WTC11 (cell line): ENCODE measurements around the gene KDM4B. TPM values are rescaled to one million over a fixed set of nuclear protein-coding genes. Genes with fewer than 3 reads are reported as not detected.

Experiments
- ATAC-seq: fragments of 200-7000 bp; cut with Tn5 transposase; 2 replicates; pipeline ENCODE4 v1.10.0; 2021; ENCODE audit warnings: mild to moderate bottlenecking, moderate library complexity
- CTCF ChIA-PET: fragments of 300-600 bp; sonication (Branson Sonifier 250); formaldehyde crosslinking; loops from one replicate; lab custom pipeline; 2021; ENCODE audit warnings: antibody characterized with exemption; lab: Charles Lee
- POLR2A ChIA-PET: fragments of 350-600 bp; sonication (Branson Sonifier 250); formaldehyde crosslinking; loops from one replicate; lab custom pipeline; 2021; ENCODE audit warnings: antibody characterized with exemption; lab: Charles Lee
- DNase-seq: peaks from one replicate; pipeline ENCODE4 v3.0.0; 2021; ENCODE audit warnings: low spot score
- H3K27ac Mint-ChIP-seq: 2 replicates; pipeline ENCODE4 v1.8.0; 2021; ENCODE audit warnings: mixed read lengths
- H3K27me3 Mint-ChIP-seq: 2 replicates; pipeline ENCODE4 v1.8.0; 2021; ENCODE audit warnings: low read depth, mild to moderate bottlenecking, moderate library complexity, mixed read lengths
- H3K36me3 Mint-ChIP-seq: 2 replicates; pipeline ENCODE4 v1.8.0; 2021; ENCODE audit warnings: mixed read lengths
- H3K4me1 Mint-ChIP-seq: 2 replicates; pipeline ENCODE4 v1.8.0; 2022; ENCODE audit warnings: mixed read lengths
- H3K4me3 Mint-ChIP-seq: 2 replicates; pipeline ENCODE4 v1.8.0; 2021; ENCODE audit warnings: mild to moderate bottlenecking, moderate library complexity, mixed read lengths
- H3K9me3 Mint-ChIP-seq: 2 replicates; pipeline ENCODE4 v1.8.0; 2021; ENCODE audit warnings: mixed read lengths
- AR ChIP-seq: fragments of 250-450 bp; sonication (Bioruptor Pico); IDR thresholded peaks from 2 replicates; pipeline ENCODE4 v1.9.0; 2021; ENCODE audit warnings: mild to moderate bottlenecking
- ATF1 ChIP-seq: sonication (generic); formaldehyde crosslinking; IDR thresholded peaks from 2 replicates; pipeline ENCODE4 v1.8.1; 2023; ENCODE audit warnings: mild to moderate bottlenecking, moderate library complexity, missing genetic modification reagents
- ATF6 ChIP-seq: sonication (generic); formaldehyde crosslinking; IDR thresholded peaks from 2 replicates; pipeline ENCODE4 v1.8.1; 2023; ENCODE audit warnings: mild to moderate bottlenecking, missing genetic modification reagents
- CBFB ChIP-seq: sonication (generic); formaldehyde crosslinking; IDR thresholded peaks from 2 replicates; pipeline ENCODE4 v1.8.1; 2022; ENCODE audit warnings: mild to moderate bottlenecking, low read depth, missing genetic modification reagents
- ELF4 ChIP-seq: sonication (generic); formaldehyde crosslinking; IDR thresholded peaks from 2 replicates; pipeline ENCODE4 v1.8.1; 2022; ENCODE audit warnings: low read depth, mild to moderate bottlenecking, moderate library complexity, missing genetic modification reagents
- FOXP1 ChIP-seq: sonication (generic); formaldehyde crosslinking; IDR thresholded peaks from 2 replicates; pipeline ENCODE4 v1.8.0; 2022; ENCODE audit warnings: missing genetic modification reagents, mild to moderate bottlenecking, moderate library complexity, borderline replicate concordance
- HMGXB4 ChIP-seq: sonication (generic); formaldehyde crosslinking; IDR thresholded peaks from 2 replicates; pipeline ENCODE4 v1.8.1; 2023; ENCODE audit warnings: mild to moderate bottlenecking, moderate library complexity, missing genetic modification reagents
- MAX ChIP-seq: sonication (generic); formaldehyde crosslinking; IDR thresholded peaks from 2 replicates; pipeline ENCODE4 v1.8.0; 2022; ENCODE audit warnings: mild to moderate bottlenecking, missing genetic modification reagents
- MYBL2 ChIP-seq: sonication (generic); formaldehyde crosslinking; IDR thresholded peaks from 2 replicates; pipeline ENCODE4 v1.8.1; 2023; ENCODE audit warnings: mild to moderate bottlenecking, moderate library complexity, missing genetic modification reagents
- NFE2L1 ChIP-seq: sonication (generic); formaldehyde crosslinking; IDR thresholded peaks from 2 replicates; pipeline ENCODE4 v1.8.1; 2023; ENCODE audit warnings: missing genetic modification reagents
- NFYB ChIP-seq: sonication (generic); formaldehyde crosslinking; conservative IDR thresholded peaks from 2 replicates; pipeline ENCODE4 v1.8.0; 2022; ENCODE audit warnings: low read depth, missing genetic modification reagents
- NR2C2 ChIP-seq: sonication (generic); formaldehyde crosslinking; IDR thresholded peaks from 2 replicates; pipeline ENCODE4 v1.8.0; 2022; ENCODE audit warnings: mild to moderate bottlenecking, missing genetic modification reagents
- RORB ChIP-seq: fragments of 250-450 bp; sonication (Bioruptor Pico); IDR thresholded peaks from 2 replicates; pipeline ENCODE4 v1.9.0; 2021; ENCODE audit warnings: mild to moderate bottlenecking
- SMAD4 ChIP-seq: sonication (generic); formaldehyde crosslinking; IDR thresholded peaks from 2 replicates; pipeline ENCODE4 v1.8.0; 2022; ENCODE audit warnings: mild to moderate bottlenecking, missing genetic modification reagents
- TEAD1 ChIP-seq: sonication (generic); formaldehyde crosslinking; IDR thresholded peaks from 2 replicates; pipeline ENCODE4 v1.8.0; 2022; ENCODE audit warnings: mild to moderate bottlenecking, missing genetic modification reagents
- ZNF121 ChIP-seq: sonication (generic); formaldehyde crosslinking; IDR thresholded peaks from 2 replicates; pipeline ENCODE4 v1.8.0; 2023; ENCODE audit warnings: missing genetic modification reagents
- ZNF138 ChIP-seq: sonication (generic); formaldehyde crosslinking; conservative IDR thresholded peaks from 2 replicates; pipeline ENCODE4 v1.8.1; 2022; ENCODE audit warnings: mild to moderate bottlenecking, moderate library complexity, missing genetic modification reagents
- ZNF219 ChIP-seq: sonication (generic); formaldehyde crosslinking; IDR thresholded peaks from 2 replicates; pipeline ENCODE4 v1.8.0; 2023; ENCODE audit warnings: missing genetic modification reagents, mild to moderate bottlenecking, borderline replicate concordance
- ZNF317 ChIP-seq: sonication (generic); formaldehyde crosslinking; IDR thresholded peaks from 2 replicates; pipeline ENCODE4 v1.8.1; 2023; ENCODE audit warnings: low read depth, mild to moderate bottlenecking, moderate library complexity, missing genetic modification reagents, borderline replicate concordance
- total RNA-seq: library from RNA; stranded (reverse); gene quantifications from 3 replicates; pipeline ENCODE4 v1.2.3, GENCODE V29; 2021

The KDM4B gene
- total RNA-seq, 1 experiment from 2014 or later, result 43.2 TPM

- no peaks in the 10 kb centered on the region for H3K27me3 Mint-ChIP-seq
- DNase-seq, result no peak
- ChIA-PET CTCF (interaction anchor here (0.6 kb wide), 1 partner anchor 18 kb away, joined by 3 read pairs; no protein-coding TSS in a partner anchor), POLR2A (no interaction called here)
- no peak overlapping the region for H3K4me3 Mint-ChIP-seq
- 0 out of 2 replicates have a peak, but pooled peaks cover 2% of the 10 kb centered on the region for H3K4me1 Mint-ChIP-seq
- ATAC-seq, result no peak
- H3K36me3 Mint-ChIP-seq, result peaks cover 4% of the 10 kb centered on the region; the same call in 1 of the 2 replicates
- H3K27ac Mint-ChIP-seq, result peak overlapping the region; percentile 49; the same call in 1 of the 2 replicates
- H3K9me3 Mint-ChIP-seq, result no peaks in the 10 kb centered on the region
- TF ChIP-seq MAX (CRISPR knock-in tag), result no peak
- no peak for TF ChIP-seq ATF1
- TF ChIP-seq ZNF317, result no peak
- TF ChIP-seq ZNF138 (CRISPR knock-in tag), result no peak
- no peak for TF ChIP-seq CBFB (CRISPR knock-in tag)
- TF ChIP-seq MYBL2 (CRISPR knock-in tag), result no peak
- TF ChIP-seq NFE2L1, result no peak
- no peak for TF ChIP-seq ZNF219 (CRISPR knock-in tag)
These were observed 51.5 kb downstream of the KDM4B start for GRCh38 chr19:5020368-5020767.

GRCh38 chr19:5021046-5021445 is 52.1 kb downstream of the KDM4B start:
- DNase-seq, result no peak
- Mint-ChIP-seq H3K9me3 (no peaks in the 10 kb centered on the region), H3K27ac (no peak overlapping the region), H3K4me3 (no peak overlapping the region), H3K36me3 (peaks cover 4% of the 10 kb centered on the region; the same call in 1 of the 2 replicates), H3K27me3 (no peaks in the 10 kb centered on the region), H3K4me1 (0 out of 2 replicates have a peak, but pooled peaks cover 2% of the 10 kb centered on the region)
- ChIA-PET CTCF (interaction anchor here (0.6 kb wide), 1 partner anchor 19 kb away, joined by 3 read pairs; no protein-coding TSS in a partner anchor), POLR2A (no interaction called here)
- ATAC-seq, result no peak
- TF ChIP-seq HMGXB4 (CRISPR knock-in tag) (no peak), AR (CRISPR knock-in tag) (no peak), TEAD1 (CRISPR knock-in tag) (no peak), FOXP1 (no peak), ZNF121 (CRISPR knock-in tag) (no peak), ATF6 (CRISPR knock-in tag) (no peak), NR2C2 (CRISPR knock-in tag) (no peak), ELF4 (CRISPR knock-in tag) (no peak), NFYB (CRISPR knock-in tag) (no peak), SMAD4 (CRISPR knock-in tag) (no peak), RORB (CRISPR knock-in tag) (no peak)
